H9 (cell line): ENCODE data around the gene UBLCP1. TPM values are rescaled to one million over a fixed set of nuclear protein-coding genes. Genes with fewer than 3 reads are reported as not detected.

Experiments
- DNase-seq: peaks from one replicate; pipeline ENCODE4 v3.0.0-alpha.2; 2017
- H2AFZ ChIP-seq: one replicate; pipeline ENCODE4 v1.6.1; 2013; ENCODE audit warnings: mild to moderate bottlenecking, low read length, control low read depth, moderate library complexity
- H2AK5ac ChIP-seq: 2 replicates; pipeline ENCODE4 v1.6.1; 2013; ENCODE audit warnings: low read length, control low read depth, mixed read lengths; ENCODE audit not compliant: insufficient read length
- H2BK120ac ChIP-seq: one replicate; pipeline ENCODE4 v1.6.1; 2013; ENCODE audit warnings: low read depth, mild to moderate bottlenecking, low read length, control low read depth, inconsistent platforms; ENCODE audit not compliant: poor library complexity, severe bottlenecking
- H2BK12ac ChIP-seq: 2 replicates; pipeline ENCODE4 v1.6.1; 2013; ENCODE audit warnings: low read length, control low read depth, mixed read lengths, low read depth; ENCODE audit not compliant: insufficient read length
- H2BK15ac ChIP-seq: 2 replicates; pipeline ENCODE4 v1.6.1; 2013; ENCODE audit warnings: low read depth, low read length, control low read depth
- H2BK20ac ChIP-seq: one replicate; pipeline ENCODE4 v1.6.1; 2013; ENCODE audit warnings: low read depth, mild to moderate bottlenecking, low read length, control low read depth, inconsistent platforms; ENCODE audit not compliant: poor library complexity, severe bottlenecking
- H2BK5ac ChIP-seq: 2 replicates; pipeline ENCODE4 v1.6.1; 2013; ENCODE audit warnings: low read length, control low read depth, mixed read lengths; ENCODE audit not compliant: insufficient read length
- H3K14ac ChIP-seq: 2 replicates; pipeline ENCODE4 v1.6.1; 2013; ENCODE audit warnings: low read length, control low read depth; ENCODE audit not compliant: insufficient read depth
- H3K18ac ChIP-seq: 2 replicates; pipeline ENCODE4 v1.6.1; 2013; ENCODE audit warnings: low read depth, mild to moderate bottlenecking, mixed read lengths, low read length, control low read depth; ENCODE audit not compliant: insufficient read length
- H3K23ac ChIP-seq: 2 replicates; pipeline ENCODE4 v1.6.1; 2013; ENCODE audit warnings: low read length, control low read depth, mixed read lengths, low read depth; ENCODE audit not compliant: insufficient read length
- H3K23me2 ChIP-seq: 2 replicates; pipeline ENCODE4 v1.6.1; 2013; ENCODE audit warnings: low read depth, mild to moderate bottlenecking, mixed read lengths, low read length, control low read depth; ENCODE audit not compliant: insufficient read length, poor library complexity, severe bottlenecking
- H3K27ac ChIP-seq: 2 replicates; pipeline ENCODE4 v1.5.1; 2013; ENCODE audit warnings: low read length, control low read depth, mixed read lengths, low read depth; ENCODE audit not compliant: insufficient read length
- H3K27me3 ChIP-seq: 2 replicates; pipeline ENCODE4 v1.6.1; 2013; ENCODE audit warnings: low read length, control low read depth, inconsistent platforms; ENCODE audit not compliant: insufficient read depth
- H3K4ac ChIP-seq: 2 replicates; pipeline ENCODE4 v1.6.1; 2013; ENCODE audit warnings: low read depth, mild to moderate bottlenecking, control low read depth, inconsistent platforms, low read length, moderate library complexity
- H3K4me1 ChIP-seq: 2 replicates; pipeline ENCODE4 v1.6.1; 2013; ENCODE audit warnings: low read length, control low read depth, inconsistent platforms; ENCODE audit not compliant: insufficient read depth
- H3K4me2 ChIP-seq: 2 replicates; pipeline ENCODE4 v1.6.1; 2013; ENCODE audit warnings: low read length, control low read depth, mixed read lengths; ENCODE audit not compliant: insufficient read length, insufficient read depth
- H3K56ac ChIP-seq: 2 replicates; pipeline ENCODE4 v1.6.1; 2013; ENCODE audit warnings: low read depth, mild to moderate bottlenecking, mixed read lengths, low read length, control low read depth; ENCODE audit not compliant: insufficient read length
- H3K79me1 ChIP-seq: 2 replicates; pipeline ENCODE4 v1.6.1; 2013; ENCODE audit warnings: low read depth, mild to moderate bottlenecking, moderate library complexity, low read length, control low read depth, inconsistent platforms; ENCODE audit not compliant: insufficient read depth, poor library complexity, severe bottlenecking
- H3K79me2 ChIP-seq: 2 replicates; pipeline ENCODE4 v1.6.1; 2013; ENCODE audit warnings: low read length, control low read depth, inconsistent platforms; ENCODE audit not compliant: insufficient read depth
- H3K9ac ChIP-seq: 2 replicates; pipeline ENCODE4 v1.6.1; 2013; ENCODE audit warnings: low read length, control low read depth, mixed read lengths; ENCODE audit not compliant: insufficient read length; ENCODE audit errors: extremely low read depth
- H3K9me3 ChIP-seq: one replicate; pipeline ENCODE4 v1.6.1; 2013; ENCODE audit warnings: low read depth, low read length, inconsistent platforms; ENCODE audit not compliant: control insufficient read depth
- H3T11ph ChIP-seq: one replicate; pipeline ENCODE4 v1.6.1; 2013; ENCODE audit warnings: mild to moderate bottlenecking, low read length, control low read depth, inconsistent platforms
- H4K20me1 ChIP-seq: one replicate; pipeline ENCODE4 v1.6.1; 2013; ENCODE audit not compliant: control insufficient read depth, insufficient read length, insufficient read depth
- H4K5ac ChIP-seq: 2 replicates; pipeline ENCODE4 v1.6.1; 2013; ENCODE audit warnings: low read depth, mild to moderate bottlenecking, mixed read lengths, low read length, control low read depth; ENCODE audit not compliant: insufficient read length
- H4K8ac ChIP-seq: replicated peaks from 2 replicates; pipeline ENCODE4 v1.6.1; 2013; ENCODE audit warnings: low read length, control low read depth, mixed read lengths, low read depth; ENCODE audit not compliant: insufficient read length
- H4K91ac ChIP-seq: 2 replicates; pipeline ENCODE4 v1.6.1; 2013; ENCODE audit warnings: low read depth, mild to moderate bottlenecking, moderate library complexity, mixed read lengths, low read length, control low read depth; ENCODE audit not compliant: insufficient read length
- H3K27ac Mint-ChIP-seq, 3 experiments: 2 replicates in 2 of 3; 3 replicates in 1 of 3; pipeline ENCODE4 v1.8.0; 2020 to 2021; ENCODE audit warnings: mixed read lengths in 3 of 3, mild to moderate bottlenecking in 1 of 3, moderate library complexity in 1 of 3
- H3K27me3 Mint-ChIP-seq: 2 replicates; pipeline ENCODE4 v1.8.0; 2021; ENCODE audit warnings: low read depth, mild to moderate bottlenecking, moderate library complexity, mixed read lengths
- H3K36me3 Mint-ChIP-seq, 3 experiments: 2 replicates in 2 of 3; 3 replicates in 1 of 3; pipeline ENCODE4 v1.8.0; 2020 to 2021; ENCODE audit warnings: low read depth in 3 of 3, mixed read lengths in 3 of 3; ENCODE audit not compliant: insufficient read depth in 1 of 3
- H3K4me1 Mint-ChIP-seq, 2 experiments: 2 replicates each; pipeline ENCODE4 v1.8.0; 2020; ENCODE audit warnings: mixed read lengths in 2 of 2
- H3K4me3 Mint-ChIP-seq, 2 experiments: 2 replicates in 1 of 2; 3 replicates in 1 of 2; pipeline ENCODE4 v1.8.0; 2020 to 2021; ENCODE audit warnings: mild to moderate bottlenecking in 2 of 2, mixed read lengths in 2 of 2, moderate library complexity in 1 of 2
- H3K9me3 Mint-ChIP-seq, 2 experiments: 2 replicates in 1 of 2; 3 replicates in 1 of 2; pipeline ENCODE4 v1.8.0; 2020; ENCODE audit warnings: mild to moderate bottlenecking in 2 of 2, mixed read lengths in 2 of 2, moderate library complexity in 1 of 2
- WGBS: extraction: QIAGEN DNeasy Blood & Tissue Kit; methylation state at CpG from one replicate; pipeline ENCODE4 v1.1.7; 2013; ENCODE audit warnings: missing lambda C conversion rate, low lambda C conversion rate, mixed read lengths; ENCODE audit not compliant: insufficient read length; ENCODE audit errors: extremely low coverage; 5-methylcytosine and 5-hydroxymethylcytosine counted together
- total RNA-seq: library from RNA; stranded (reverse); gene quantifications from 2 replicates; pipeline ENCODE4 v1.2.1, GENCODE V29; 2021
- TF ChIP-seq, protein P1 (sequence below): fragments of 200-600 bp; sonication (generic); conservative IDR thresholded peaks from 3 replicates; pipeline ENCODE4 v1.8.0; 2021; ENCODE audit warnings: antibody characterized with exemption, mild to moderate bottlenecking

The UBLCP1 gene
- total RNA-seq, 1 experiment from 2014 or later = 37.9 TPM

DNA sequence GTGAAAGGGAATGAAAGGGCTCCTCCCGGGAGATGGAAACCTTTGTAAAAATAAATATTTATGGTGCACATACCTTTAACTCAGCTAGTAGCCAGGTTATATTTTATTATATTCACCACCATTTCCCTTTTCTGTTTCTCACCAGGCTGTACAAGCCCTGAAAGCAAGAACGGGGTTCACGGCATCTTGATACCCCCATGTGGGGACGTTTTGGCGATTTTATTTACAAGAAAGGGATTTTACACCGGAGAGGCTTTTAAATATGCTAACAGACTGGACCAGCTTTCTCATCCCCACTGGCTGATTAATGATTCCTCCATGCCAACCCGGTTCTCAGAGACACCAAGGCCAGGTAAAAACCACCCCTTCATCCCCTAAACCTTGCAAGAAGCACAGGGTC, 48.0 kb downstream of the UBLCP1 start:
- TF ChIP-seq, protein P1, sequence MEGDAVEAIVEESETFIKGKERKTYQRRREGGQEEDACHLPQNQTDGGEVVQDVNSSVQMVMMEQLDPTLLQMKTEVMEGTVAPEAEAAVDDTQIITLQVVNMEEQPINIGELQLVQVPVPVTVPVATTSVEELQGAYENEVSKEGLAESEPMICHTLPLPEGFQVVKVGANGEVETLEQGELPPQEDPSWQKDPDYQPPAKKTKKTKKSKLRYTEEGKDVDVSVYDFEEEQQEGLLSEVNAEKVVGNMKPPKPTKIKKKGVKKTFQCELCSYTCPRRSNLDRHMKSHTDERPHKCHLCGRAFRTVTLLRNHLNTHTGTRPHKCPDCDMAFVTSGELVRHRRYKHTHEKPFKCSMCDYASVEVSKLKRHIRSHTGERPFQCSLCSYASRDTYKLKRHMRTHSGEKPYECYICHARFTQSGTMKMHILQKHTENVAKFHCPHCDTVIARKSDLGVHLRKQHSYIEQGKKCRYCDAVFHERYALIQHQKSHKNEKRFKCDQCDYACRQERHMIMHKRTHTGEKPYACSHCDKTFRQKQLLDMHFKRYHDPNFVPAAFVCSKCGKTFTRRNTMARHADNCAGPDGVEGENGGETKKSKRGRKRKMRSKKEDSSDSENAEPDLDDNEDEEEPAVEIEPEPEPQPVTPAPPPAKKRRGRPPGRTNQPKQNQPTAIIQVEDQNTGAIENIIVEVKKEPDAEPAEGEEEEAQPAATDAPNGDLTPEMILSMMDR = no peak
- no peaks in the 10 kb centered on the region for H3K23me2 ChIP-seq
- no peaks in the 10 kb centered on the region; the same call in 1 of the 2 replicates for H3K27me3 ChIP-seq
- H2BK20ac ChIP-seq = no peak overlapping the region
- no peak overlapping the region for H2BK12ac ChIP-seq
- H2BK5ac ChIP-seq = no peak overlapping the region
- H3K14ac ChIP-seq = no peak overlapping the region
- H3K27ac ChIP-seq = no peak overlapping the region
- H3K36me3 Mint-ChIP-seq = no peaks in the 10 kb centered on the region
- H3K9ac ChIP-seq = no peak overlapping the region
- no peak overlapping the region for H2BK120ac ChIP-seq
- peak overlapping the region; percentile 31 for H3K4me2 ChIP-seq
- H3K4me1 ChIP-seq = no peaks in the 10 kb centered on the region
- H3K79me1 ChIP-seq = no peaks in the 10 kb centered on the region
- H3K23ac ChIP-seq = no peak overlapping the region
- no peak overlapping the region for H3K18ac ChIP-seq
- H3K56ac ChIP-seq = no peak overlapping the region
- no peaks in the 10 kb centered on the region for H4K20me1 ChIP-seq
- no peak overlapping the region for H4K5ac ChIP-seq
- H3K27ac Mint-ChIP-seq = no peak overlapping the region
- H4K8ac ChIP-seq = no peak overlapping the region
- no peak for DNase-seq
- H2AFZ ChIP-seq = no peak overlapping the region
- 0 out of 5 replicates have a peak overlapping the region, but pooled peaks of 1 of the 2 experiments have one; percentile 5 for H3K4me3 Mint-ChIP-seq
- WGBS = no CpG with 5 or more reads among the region's 7 CpGs
- no peak overlapping the region for H3K4ac ChIP-seq
- H3K9me3 ChIP-seq = no peaks in the 10 kb centered on the region
- H3T11ph ChIP-seq = no peak overlapping the region
- H3K4me1 Mint-ChIP-seq = peaks cover 11 to 15% of the 10 kb centered on the region in 2 experiments
- peaks cover 54% of the 10 kb centered on the region for H3K27me3 Mint-ChIP-seq
- H2BK15ac ChIP-seq = no peak overlapping the region
- no peaks in the 10 kb centered on the region for H3K79me2 ChIP-seq
- H2AK5ac ChIP-seq = no peak overlapping the region
- no peak overlapping the region for H4K91ac ChIP-seq
- no peaks in the 10 kb centered on the region for H3K9me3 Mint-ChIP-seq
